RWPE2 (cell line): ENCODE data around the gene ROBO1.
"Not testable (repeated sequence)": the region's sequence is repeated elsewhere in the genome, so short reads cannot be mapped to it uniquely, and the experiment has no call there.

ENCODE experiments used
- ATAC-seq: fragments of 200-7000 bp; cut with Tn5 transposase; 3 replicates; pipeline ENCODE4 v1.9.1; 2021; ENCODE audit warnings: low read depth
- DNase-seq: peaks from one replicate; pipeline ENCODE4 v3.0.0-alpha.2; 2020; ENCODE audit warnings: low spot score
- H3K27ac ChIP-seq: fragments of 450-650 bp; 2 replicates; pipeline ENCODE4 v1.5.1; 2017; ENCODE audit warnings: mild to moderate bottlenecking; ENCODE audit not compliant: poor library complexity, severe bottlenecking
- H3K27me3 ChIP-seq: fragments of 250-450 bp; sonication (Bioruptor Pico); 2 replicates; pipeline ENCODE4 v1.5.1; 2021; ENCODE audit warnings: mild to moderate bottlenecking, moderate library complexity; ENCODE audit not compliant: insufficient read depth, poor library complexity, severe bottlenecking
- H3K36me3 ChIP-seq: fragments of 250-450 bp; sonication (Bioruptor Pico); 2 replicates; pipeline ENCODE4 v1.5.1; 2020; ENCODE audit warnings: low read depth, mild to moderate bottlenecking, moderate library complexity
- H3K4me1 ChIP-seq: fragments of 250-450 bp; sonication (Bioruptor Pico); 2 replicates; pipeline ENCODE4 v1.5.1; 2021; ENCODE audit warnings: mild to moderate bottlenecking, moderate library complexity; ENCODE audit not compliant: insufficient read depth, poor library complexity, severe bottlenecking
- H3K4me3 ChIP-seq: fragments of 250-450 bp; sonication (Bioruptor Pico); 2 replicates; pipeline ENCODE4 v1.5.1; 2021; ENCODE audit warnings: mild to moderate bottlenecking, moderate library complexity; ENCODE audit not compliant: severe bottlenecking
- H3K9me3 ChIP-seq: fragments of 250-450 bp; sonication (Bioruptor Pico); 2 replicates; pipeline ENCODE4 v1.5.1; 2021; ENCODE audit warnings: mild to moderate bottlenecking, moderate library complexity; ENCODE audit not compliant: severe bottlenecking
- TF ChIP-seq, protein P1 (sequence below): fragments of 450-650 bp; IDR thresholded peaks from one replicate; pipeline ENCODE4 v1.5.1; 2017; ENCODE audit warnings: mild to moderate bottlenecking, moderate library complexity; ENCODE audit not compliant: poor library complexity, severe bottlenecking

The ROBO1 gene

DNA sequence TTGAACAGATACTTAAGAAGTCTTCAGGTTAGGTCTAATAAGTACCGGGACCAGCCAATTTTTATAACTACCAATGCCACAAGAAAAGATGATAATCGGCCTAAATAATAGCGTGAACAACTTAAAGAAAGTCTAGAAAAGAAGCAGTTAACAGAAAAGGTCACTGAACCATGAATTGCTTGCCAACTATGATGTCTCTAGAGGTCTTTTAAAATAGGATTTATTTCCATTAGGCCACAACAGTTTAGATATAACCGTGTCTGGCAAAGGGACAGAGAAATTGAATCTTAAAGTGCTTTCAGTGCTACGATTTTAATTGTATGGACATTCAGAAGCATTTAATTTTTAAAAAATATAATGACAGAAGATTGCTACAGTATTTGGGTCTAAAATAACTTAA, 1070.4 kb downstream of the ROBO1 start:
- DNase-seq (no peak), ATAC-seq (no peak)
- Histone ChIP-seq H3K4me3 (no peak overlapping the region), H3K36me3 (no peaks in the 10 kb centered on the region), H3K27me3 (no peaks in the 10 kb centered on the region), H3K9me3 (no peaks in the 10 kb centered on the region), H3K27ac (no peak overlapping the region), H3K4me1 (no peaks in the 10 kb centered on the region)
- TF ChIP-seq, protein P1, sequence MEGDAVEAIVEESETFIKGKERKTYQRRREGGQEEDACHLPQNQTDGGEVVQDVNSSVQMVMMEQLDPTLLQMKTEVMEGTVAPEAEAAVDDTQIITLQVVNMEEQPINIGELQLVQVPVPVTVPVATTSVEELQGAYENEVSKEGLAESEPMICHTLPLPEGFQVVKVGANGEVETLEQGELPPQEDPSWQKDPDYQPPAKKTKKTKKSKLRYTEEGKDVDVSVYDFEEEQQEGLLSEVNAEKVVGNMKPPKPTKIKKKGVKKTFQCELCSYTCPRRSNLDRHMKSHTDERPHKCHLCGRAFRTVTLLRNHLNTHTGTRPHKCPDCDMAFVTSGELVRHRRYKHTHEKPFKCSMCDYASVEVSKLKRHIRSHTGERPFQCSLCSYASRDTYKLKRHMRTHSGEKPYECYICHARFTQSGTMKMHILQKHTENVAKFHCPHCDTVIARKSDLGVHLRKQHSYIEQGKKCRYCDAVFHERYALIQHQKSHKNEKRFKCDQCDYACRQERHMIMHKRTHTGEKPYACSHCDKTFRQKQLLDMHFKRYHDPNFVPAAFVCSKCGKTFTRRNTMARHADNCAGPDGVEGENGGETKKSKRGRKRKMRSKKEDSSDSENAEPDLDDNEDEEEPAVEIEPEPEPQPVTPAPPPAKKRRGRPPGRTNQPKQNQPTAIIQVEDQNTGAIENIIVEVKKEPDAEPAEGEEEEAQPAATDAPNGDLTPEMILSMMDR, result no peak

- Histone ChIP-seq H3K9me3 (no peaks in the 10 kb centered on the region), H3K4me1 (no peaks in the 10 kb centered on the region), H3K36me3 (peaks cover 2% of the 10 kb centered on the region; the same call in 1 of the 2 replicates), H3K4me3 (no peak overlapping the region), H3K27ac (no peak overlapping the region), H3K27me3 (no peaks in the 10 kb centered on the region)
- TF ChIP-seq, protein P1, result no peak
- DNase-seq, result no peak
- no peak for ATAC-seq
Observed at GRCh38 chr3:78690766-78691165, 1077.0 kb downstream of the ROBO1 start.

GRCh38 chr3:78689378-78689777, 1078.4 kb downstream of the ROBO1 start:
- no peak for ATAC-seq
- no peak overlapping the region for H3K27ac ChIP-seq

DNA sequence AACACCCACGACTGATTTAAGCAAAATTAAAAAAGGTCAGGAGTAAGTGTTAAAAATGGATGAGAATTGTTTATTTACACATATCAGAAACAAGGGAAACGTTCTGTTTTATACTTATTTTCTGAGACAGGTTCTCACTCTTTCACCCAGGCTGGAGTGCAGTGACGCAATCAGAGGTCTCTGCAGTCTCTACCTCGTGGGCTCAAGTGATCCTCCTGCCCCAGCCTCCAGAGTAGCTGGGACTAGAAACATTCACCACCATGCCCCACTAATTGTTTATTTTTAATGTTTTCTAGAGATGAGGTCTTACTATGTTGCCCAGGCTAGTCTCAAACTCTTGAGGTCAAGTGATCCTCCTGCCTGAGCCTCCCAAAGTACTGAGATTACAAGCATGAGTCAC, 1080.3 kb downstream of the ROBO1 start:
- no peaks in the 10 kb centered on the region for H3K27me3 ChIP-seq
- no peak for DNase-seq
- no peak overlapping the region for H3K27ac ChIP-seq
- H3K36me3 ChIP-seq, result peaks cover 2% of the 10 kb centered on the region; the same call in 1 of the 2 replicates
- TF ChIP-seq, protein P1, result no peak
- no peaks in the 10 kb centered on the region for H3K9me3 ChIP-seq
- no peak for ATAC-seq
- no peak overlapping the region for H3K4me3 ChIP-seq
- no peaks in the 10 kb centered on the region for H3K4me1 ChIP-seq

More at GRCh38 chr3:78689378-78689777, 1078.4 kb downstream of the ROBO1 start:
- peaks cover 2% of the 10 kb centered on the region; the same call in 1 of the 2 replicates for H3K36me3 ChIP-seq
- H3K4me3 ChIP-seq, result no peak overlapping the region
- DNase-seq, result no peak
- TF ChIP-seq, protein P1, result no peak
- H3K4me1 ChIP-seq, result no peaks in the 10 kb centered on the region
- no peaks in the 10 kb centered on the region for H3K9me3 ChIP-seq
- no peaks in the 10 kb centered on the region for H3K27me3 ChIP-seq

DNA sequence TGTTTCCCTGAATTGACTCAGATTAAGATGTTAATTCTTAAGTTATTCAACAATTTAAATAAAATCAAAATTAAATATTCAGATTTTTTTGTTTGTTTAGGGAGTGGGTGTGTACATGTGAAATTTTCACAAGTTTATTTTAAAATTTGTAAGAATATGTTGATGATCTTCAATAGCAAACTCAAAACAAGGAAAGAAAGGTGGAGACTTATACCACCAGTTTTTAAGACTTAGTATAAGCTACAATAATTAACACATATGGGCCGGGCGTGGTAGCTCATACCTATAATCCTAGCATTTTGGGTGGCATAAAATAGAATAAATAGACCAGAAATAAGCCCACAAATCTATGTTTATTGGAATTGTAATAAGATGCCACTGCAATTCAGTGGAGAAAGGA, 1084.5 kb downstream of the ROBO1 start:
- ATAC-seq (no peak), DNase-seq (no peak)
- Histone ChIP-seq H3K4me1 (no peaks in the 10 kb centered on the region), H3K36me3 (peaks cover 2% of the 10 kb centered on the region; the same call in 1 of the 2 replicates), H3K9me3 (no peaks in the 10 kb centered on the region), H3K27ac (no peak overlapping the region), H3K27me3 (no peaks in the 10 kb centered on the region), H3K4me3 (no peak overlapping the region)
- TF ChIP-seq, protein P1, result no peak

DNA sequence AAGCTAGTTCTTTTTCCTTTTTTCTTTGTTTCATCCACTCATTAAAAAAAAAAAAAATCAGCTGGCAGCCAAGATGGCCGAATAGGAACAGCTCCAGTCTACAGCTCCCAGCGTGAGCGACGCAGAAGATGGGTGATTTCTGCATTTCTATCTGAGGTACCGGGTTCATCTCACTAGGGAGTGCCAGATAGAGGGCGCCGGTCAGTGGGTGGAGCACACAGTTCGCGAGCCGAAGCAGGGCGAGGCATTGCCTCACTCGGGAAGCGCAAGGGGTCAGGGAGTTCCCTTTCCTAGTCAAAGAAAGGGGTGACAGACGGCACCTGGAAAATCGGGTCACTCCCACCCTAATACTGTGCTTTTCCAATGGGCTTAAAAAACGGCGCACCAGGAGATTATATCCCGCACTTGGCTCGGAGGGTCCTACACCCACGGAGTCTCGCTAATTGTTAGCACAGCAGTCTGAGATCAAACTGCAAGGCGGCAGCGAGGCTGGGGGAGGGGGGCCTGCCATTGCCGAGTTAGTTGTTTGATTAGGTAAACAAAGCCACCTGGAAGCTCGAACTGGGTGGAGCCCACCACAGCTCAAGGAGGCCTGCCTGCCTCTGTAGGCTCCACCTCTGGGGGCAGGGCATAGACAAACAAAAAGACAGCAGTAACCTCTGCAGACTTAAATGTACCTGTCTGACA, 1092.5 kb downstream of the ROBO1 start:
- not testable (repeated sequence) for DNase-seq, H3K27ac ChIP-seq, H3K4me3 ChIP-seq, H3K27me3 ChIP-seq, H3K4me1 ChIP-seq, H3K36me3 ChIP-seq, ATAC-seq, H3K9me3 ChIP-seq
